K562 (cell line): ENCODE measurements around the gene QRICH1. TPM values are rescaled to one million over a fixed set of nuclear protein-coding genes. Genes with fewer than 3 reads are reported as not detected.

Source experiments
- ATF6 ChIP-seq: sonication (generic); formaldehyde crosslinking; IDR thresholded peaks from 2 replicates; pipeline ENCODE4 v1.4.0; 2020; ENCODE audit warnings: mild to moderate bottlenecking, missing genetic modification reagents
- BRF1 ChIP-seq: IDR thresholded peaks from 3 replicates; pipeline ENCODE4 v1.6.1; 2011; ENCODE audit warnings: borderline replicate concordance, mild to moderate bottlenecking; ENCODE audit not compliant: insufficient read length; ENCODE audit errors: extremely low read depth
- CBX1 ChIP-seq: sonication (generic); IDR thresholded peaks from 2 replicates; pipeline ENCODE4 v1.6.1; 2016; ENCODE audit warnings: antibody characterized with exemption, low read depth, mild to moderate bottlenecking
- CXXC5 ChIP-seq: fragments of 250-450 bp; sonication (Bioruptor Pico); IDR thresholded peaks from 2 replicates; pipeline ENCODE4 v1.8.0; 2022; ENCODE audit warnings: inconsistent platforms, mild to moderate bottlenecking, moderate library complexity
- ERF ChIP-seq: fragments of 450-650 bp; formaldehyde crosslinking; IDR thresholded peaks from 2 replicates; pipeline ENCODE4 v1.4.0; 2020; ENCODE audit warnings: mild to moderate bottlenecking, mixed read lengths
- ESRRA ChIP-seq: fragments of 450-650 bp; IDR thresholded peaks from 2 replicates; pipeline ENCODE4 v1.6.1; 2014; ENCODE audit warnings: low read depth, mild to moderate bottlenecking, moderate library complexity, borderline replicate concordance
- ETS2 ChIP-seq: IDR thresholded peaks from 2 replicates; pipeline ENCODE4 v1.6.1; 2016; ENCODE audit warnings: borderline replicate concordance, missing genetic modification characterization, mild to moderate bottlenecking, moderate library complexity, missing compliant biosample characterization; ENCODE audit not compliant: poor library complexity, severe bottlenecking
- ETV1 ChIP-seq: fragments of 450-650 bp; conservative IDR thresholded peaks from 2 replicates; pipeline ENCODE4 v1.6.1; 2016; ENCODE audit warnings: missing genetic modification characterization, control low read depth, low read depth, missing compliant biosample characterization
- GTF2A2 ChIP-seq: IDR thresholded peaks from 2 replicates; pipeline ENCODE4 v1.6.1; 2016; ENCODE audit warnings: mild to moderate bottlenecking, missing genetic modification characterization, missing compliant biosample characterization
- HNRNPLL ChIP-seq: fragments of 200-400 bp; formaldehyde crosslinking; IDR thresholded peaks from 2 replicates; pipeline ENCODE4 v1.6.1; 2017; ENCODE audit warnings: low read length, low read depth, mild to moderate bottlenecking; ENCODE audit not compliant: poor library complexity, severe bottlenecking
- JUNB ChIP-seq: fragments of 450-650 bp; formaldehyde crosslinking; conservative IDR thresholded peaks from 2 replicates; pipeline ENCODE4 v1.4.0; 2020; ENCODE audit warnings: mild to moderate bottlenecking
- KDM5B ChIP-seq: fragments of 200-600 bp; sonication (generic); IDR thresholded peaks from 2 replicates; pipeline ENCODE4 v1.6.1; 2012; ENCODE audit warnings: low read depth, mild to moderate bottlenecking, moderate library complexity, low read length, control low read depth, inconsistent platforms; ENCODE audit not compliant: insufficient replicate concordance
- MBD2 ChIP-seq: sonication (generic); IDR thresholded peaks from 2 replicates; pipeline ENCODE4 v1.6.1; 2016; ENCODE audit warnings: low read depth, borderline replicate concordance
- PHF20 ChIP-seq: fragments of 450-650 bp; IDR thresholded peaks from 2 replicates; pipeline ENCODE4 v1.6.1; 2018; ENCODE audit not compliant: partially characterized antibody
- PHF8 ChIP-seq: fragments of 200-600 bp; sonication (generic); IDR thresholded peaks from 2 replicates; pipeline ENCODE4 v1.6.1; 2012; ENCODE audit warnings: mixed run types, mild to moderate bottlenecking, inconsistent platforms, low read length, moderate library complexity, borderline replicate concordance
- PML ChIP-seq: IDR thresholded peaks from 2 replicates; pipeline ENCODE4 v1.6.1; 2012; ENCODE audit warnings: low read length, inconsistent platforms
- PPARD ChIP-seq: fragments of 250-450 bp; sonication (Bioruptor Pico); IDR thresholded peaks from 2 replicates; pipeline ENCODE4 v1.8.0; 2022; ENCODE audit warnings: inconsistent platforms, mild to moderate bottlenecking, moderate library complexity
- PRPF4 ChIP-seq: fragments of 200-400 bp; formaldehyde crosslinking; IDR thresholded peaks from one replicate; pipeline ENCODE4 v1.6.1; 2017; ENCODE audit warnings: low read length, low read depth, mild to moderate bottlenecking; ENCODE audit not compliant: insufficient read depth, poor library complexity, severe bottlenecking
- RNF2 ChIP-seq: sonication (generic); IDR thresholded peaks from 2 replicates; pipeline ENCODE4 v1.6.1; 2016
- SMAD2 ChIP-seq: fragments of 150-350 bp; IDR thresholded peaks from 2 replicates; pipeline ENCODE4 v1.6.1; 2014; ENCODE audit warnings: low read depth, mild to moderate bottlenecking, low read length
- TBP ChIP-seq: optimal IDR thresholded peaks from 2 replicates; pipeline ENCODE3; 2011; ENCODE audit warnings: low read depth, low read length, improper control_type of control experiment
- TCF7 ChIP-seq: sonication (generic); IDR thresholded peaks from 2 replicates; pipeline ENCODE4 v1.6.1; 2016; ENCODE audit warnings: antibody characterized with exemption, borderline replicate concordance
- TEAD4 ChIP-seq, 2 experiments: sonication (generic) in 1 of 2; formaldehyde crosslinking in 1 of 2; IDR thresholded peaks; 2 replicates each; pipeline versions ENCODE4 v1.6.1 to v1.8.0; 2012 to 2022; ENCODE audit warnings: borderline replicate concordance in 1 of 2, inconsistent platforms in 1 of 2, low read length in 1 of 2, mild to moderate bottlenecking in 1 of 2, missing genetic modification reagents in 1 of 2
- TFAM ChIP-seq: fragments of 250-450 bp; sonication (Bioruptor Pico); conservative IDR thresholded peaks from 2 replicates; pipeline ENCODE4 v1.5.0; 2021; ENCODE audit warnings: mild to moderate bottlenecking, moderate library complexity
- ZBTB1 ChIP-seq: sonication (generic); formaldehyde crosslinking; IDR thresholded peaks from 2 replicates; pipeline ENCODE4 v1.8.1; 2023; ENCODE audit warnings: missing genetic modification reagents, low read depth, mild to moderate bottlenecking, borderline replicate concordance
- ZBTB8A ChIP-seq: fragments of 450-650 bp; IDR thresholded peaks from 2 replicates; pipeline ENCODE4 v1.6.1; 2018; ENCODE audit warnings: mild to moderate bottlenecking, moderate library complexity; ENCODE audit not compliant: partially characterized antibody
- ZNF212 ChIP-seq: fragments of 450-650 bp; formaldehyde crosslinking; IDR thresholded peaks from 2 replicates; pipeline ENCODE4 v1.4.0; 2020; ENCODE audit warnings: mild to moderate bottlenecking
- ZNF3 ChIP-seq: fragments of 250-450 bp; sonication (Bioruptor Pico); IDR thresholded peaks from 2 replicates; pipeline ENCODE4 v1.5.0; 2021; ENCODE audit warnings: mild to moderate bottlenecking, moderate library complexity
- ZNF668 ChIP-seq: fragments of 250-450 bp; sonication (Bioruptor Pico); IDR thresholded peaks from 2 replicates; pipeline ENCODE4 v1.8.0; 2022; ENCODE audit warnings: mild to moderate bottlenecking, inconsistent platforms
- polyA plus RNA-seq, 8 experiments: library from polyadenylated mRNA; depleted of rRNA in 4 of 8; stranded (reverse) in 5 of 8; unstranded in 3 of 8; fragments of >200 nt; fragmentation: Nextera tagmentation in 2 of 8; fragmentation: Illumina TruSeq in 1 of 8; extraction: Ambion mirVana in 2 of 8; extraction: Trizol in 1 of 8; gene quantifications; 2 replicates each; pipeline versions ENCODE4 v1.2.1 to v1.2.3, GENCODE V29; 2011 to 2014; ENCODE audit warnings: inconsistent platforms in 1 of 8, missing spikeins in 1 of 8
- total RNA-seq, 7 experiments: library from RNA; depleted of rRNA in 6 of 7; stranded (reverse); fragments of >200 nt in 6 of 7; fragmentation: Illumina TruSeq in 2 of 7; extraction: Trizol in 2 of 7; gene quantifications; 2 replicates each; pipeline versions ENCODE4 v1.2.1 to v1.2.3, GENCODE V29; 2011 to 2021; ENCODE audit warnings: low replicate concordance in 1 of 7

The QRICH1 gene
- total and polyA plus RNA-seq, 9 of the 15 experiments (the other 6 are each of a cell fraction or from before 2014, with no cell fraction given): 20.1 to 99.2 (median 56.7) TPM

GRCh38 chr3:49021213-49021812, 72.6 kb downstream of the QRICH1 start (continued):
- TF ChIP-seq MBD2 (peak; percentile 86; the same call in 1 of the 2 replicates), PHF8 (peak; percentile 89), BRF1 (no peak), CBX1 (peak; percentile 78; the same call in 1 of the 2 replicates), ATF6 (CRISPR knock-in tag) (peak; percentile 5; the same call in 1 of the 2 replicates), SMAD2 (no peak), TCF7 (no peak), ZNF3 (no peak), ZBTB1 (CRISPR knock-in tag) (0 out of 2 replicates have a peak, but pooled peaks have one; percentile 65), HNRNPLL (peak; percentile 30), ZBTB8A (no peak), GTF2A2 (peak; percentile 70; the same call in 1 of the 2 replicates), PML (peak; percentile 92), PPARD (CRISPR knock-in tag) (no peak), TFAM (CRISPR knock-in tag) (no peak), ESRRA (peak; percentile 9; the same call in 1 of the 2 replicates), PRPF4 (peak; percentile 10), TBP (peak; percentile 98), ZNF212 (CRISPR knock-in tag) (no peak), ETV1 (tag) (0 out of 2 replicates have a peak, but pooled peaks have one; percentile 47), RNF2 (peak; percentile 45), ZNF668 (CRISPR knock-in tag) (no peak), KDM5B (peak; percentile 99), CXXC5 (CRISPR knock-in tag) (peak; percentile 68), ERF (CRISPR knock-in tag) (peak; percentile 68; the same call in 1 of the 2 replicates), TEAD4 (IDR thresholded peaks at IDR 0.05; ENCODE audit: low read length) (0 out of 2 replicates have a peak, but pooled peaks have one; percentile 10), TEAD4 (CRISPR knock-in tag; IDR thresholded peaks at IDR 0.05; ENCODE audit: borderline replicate concordance) (no peak), JUNB (CRISPR knock-in tag) (no peak), PHF20 (peak; percentile 61), ETS2 (tag) (no peak)
